Inferior parietal cortex (tissue), 1 donor: ENCODE measurements around the gene VPS26A.

Experiments
- DNase-seq: peaks from one replicate; pipeline ENCODE4 v3.0.0-alpha.2; 2016; ENCODE audit errors: extremely low spot score

VPS26A gene

DNA sequence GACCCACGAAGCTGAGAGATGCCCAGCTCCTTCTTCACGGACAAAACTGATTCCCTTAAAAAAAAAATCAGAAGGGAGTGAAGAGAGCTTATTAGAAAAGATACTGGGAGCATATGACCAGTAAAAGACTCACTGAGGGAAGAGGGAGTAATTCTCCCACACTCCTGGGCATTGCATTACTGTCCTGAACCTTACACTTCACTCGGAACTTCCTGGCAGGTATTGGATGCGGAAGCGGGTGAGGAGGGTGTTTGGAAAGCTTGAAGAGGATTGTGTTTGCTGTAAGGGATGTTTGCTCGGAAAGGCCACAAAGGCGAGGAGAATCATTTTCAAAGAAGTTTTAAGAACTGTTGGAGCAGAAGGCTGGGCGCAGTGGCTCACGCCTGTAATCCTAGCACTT is 96.5 kb downstream of the VPS26A start:
- DNase-seq = no peak
